ENCODE results near the gene HLA-A. TPM values are rescaled to one million over a fixed set of nuclear protein-coding genes. Genes with fewer than 3 reads are reported as not detected.

Gene HLA-A
- total RNA-seq, 1 donor from 2014 or later, result 60.2 TPM

- Mint-ChIP-seq H3K4me3 (ENCODE audit: unreplicated experiment) (no peak overlapping the region), H3K9me3 (ENCODE audit: unreplicated experiment) (no peaks in the 10 kb centered on the region), H3K36me3 (ENCODE audit: unreplicated experiment) (no peaks in the 10 kb centered on the region), H3K27me3 (ENCODE audit: unreplicated experiment) (no peaks in the 10 kb centered on the region), H3K27ac (ENCODE audit: unreplicated experiment) (no peak overlapping the region), H3K4me1 (ENCODE audit: low read depth, unreplicated experiment) (no peaks in the 10 kb centered on the region)
- no peak for DNase-seq
- TF ChIP-seq CTCF (IDR thresholded peaks at IDR 0.05; ENCODE audit: partially characterized antibody, unreplicated experiment), result no peak
Observed at GRCh38 chr6:29951882-29952281, 9.6 kb downstream of the HLA-A start.

GRCh38 chr6:29953001-29953441, 10.7 kb downstream of the HLA-A start:
- Mint-ChIP-seq H3K9me3 (ENCODE audit: unreplicated experiment) (no peaks in the 10 kb centered on the region), H3K27me3 (ENCODE audit: unreplicated experiment) (no peaks in the 10 kb centered on the region), H3K27ac (ENCODE audit: unreplicated experiment) (no peak overlapping the region), H3K36me3 (ENCODE audit: unreplicated experiment) (peaks cover 4% of the 10 kb centered on the region), H3K4me1 (ENCODE audit: low read depth, unreplicated experiment) (no peaks in the 10 kb centered on the region), H3K4me3 (ENCODE audit: unreplicated experiment) (no peak overlapping the region)
- DNase-seq, result no peak
- TF ChIP-seq CTCF (IDR thresholded peaks at IDR 0.05; ENCODE audit: partially characterized antibody, unreplicated experiment), result no peak

- H3K4me1 Mint-ChIP-seq (ENCODE audit: low read depth, unreplicated experiment), result no peaks in the 10 kb centered on the region
- no peak overlapping the region for H3K4me3 Mint-ChIP-seq (ENCODE audit: unreplicated experiment)
- no peak overlapping the region for H3K27ac Mint-ChIP-seq (ENCODE audit: unreplicated experiment)
- H3K9me3 Mint-ChIP-seq (ENCODE audit: unreplicated experiment), result no peaks in the 10 kb centered on the region
- no peak for TF ChIP-seq CTCF (IDR thresholded peaks at IDR 0.05; ENCODE audit: partially characterized antibody, unreplicated experiment)
- peaks cover 4% of the 10 kb centered on the region for H3K36me3 Mint-ChIP-seq (ENCODE audit: unreplicated experiment)
- DNase-seq, result no peak
- no peaks in the 10 kb centered on the region for H3K27me3 Mint-ChIP-seq (ENCODE audit: unreplicated experiment)
Observed at GRCh38 chr6:29953686-29954085, 11.4 kb downstream of the HLA-A start.

- Mint-ChIP-seq H3K27ac (ENCODE audit: unreplicated experiment) (no peak overlapping the region), H3K36me3 (ENCODE audit: unreplicated experiment) (peaks cover 4% of the 10 kb centered on the region), H3K4me1 (ENCODE audit: low read depth, unreplicated experiment) (no peaks in the 10 kb centered on the region), H3K27me3 (ENCODE audit: unreplicated experiment) (no peaks in the 10 kb centered on the region), H3K9me3 (ENCODE audit: unreplicated experiment) (no peaks in the 10 kb centered on the region), H3K4me3 (ENCODE audit: unreplicated experiment) (no peak overlapping the region)
- DNase-seq, result no peak
- no peak for TF ChIP-seq CTCF (IDR thresholded peaks at IDR 0.05; ENCODE audit: partially characterized antibody, unreplicated experiment)
Observed at GRCh38 chr6:29954272-29954671, 11.9 kb downstream of the HLA-A start.

GRCh38 chr6:29955783-29956182, 13.5 kb downstream of the HLA-A start:
- H3K9me3 Mint-ChIP-seq (ENCODE audit: unreplicated experiment), result peaks cover 2% of the 10 kb centered on the region

More at GRCh38 chr6:29955783-29956182, 13.5 kb downstream of the HLA-A start:
- peaks cover 4% of the 10 kb centered on the region for H3K36me3 Mint-ChIP-seq (ENCODE audit: unreplicated experiment)
- H3K27me3 Mint-ChIP-seq (ENCODE audit: unreplicated experiment), result no peaks in the 10 kb centered on the region
- no peak for TF ChIP-seq CTCF (IDR thresholded peaks at IDR 0.05; ENCODE audit: partially characterized antibody, unreplicated experiment)
- H3K4me3 Mint-ChIP-seq (ENCODE audit: unreplicated experiment), result no peak overlapping the region
- no peak for DNase-seq
- H3K4me1 Mint-ChIP-seq (ENCODE audit: low read depth, unreplicated experiment), result peaks cover 3% of the 10 kb centered on the region
- no peak overlapping the region for H3K27ac Mint-ChIP-seq (ENCODE audit: unreplicated experiment)
